DOHH2 (cell line): Measurements from ENCODE around the gene DRGX.

Experiments
- CTCF ChIP-seq: fragments of 200-600 bp; sonication (generic); IDR thresholded peaks from one replicate; pipeline ENCODE4 v1.5.1; 2014; ENCODE audit warnings: antibody characterized with exemption, mild to moderate bottlenecking, low read depth, low read length; ENCODE audit not compliant: poor library complexity, severe bottlenecking
- EZH2phosphoT487 ChIP-seq: fragments of 200-600 bp; sonication (generic); IDR thresholded peaks from 2 replicates; pipeline ENCODE4 v1.6.1; 2017; ENCODE audit warnings: borderline replicate concordance, mild to moderate bottlenecking, antibody characterized with exemption, low read length, moderate library complexity, mixed read lengths

GRCh38 chr10:49418328-49418727 lies 22.4 kb upstream of the DRGX start:
- TF ChIP-seq CTCF (no peak), EZH2phosphoT487 (no peak)
